Epithelial cell of proximal tubule (primary cell): ENCODE data around the gene H2AZ2. TPM values are rescaled to one million over a fixed set of nuclear protein-coding genes. Genes with fewer than 3 reads are reported as not detected.

Experiments
- DNase-seq: peaks from one replicate; pipeline ENCODE4 v3.0.0-alpha.2; 2011; ENCODE audit warnings: low read depth
- H3K4me3 ChIP-seq: 2 replicates; pipeline ENCODE4 v1.5.1; 2011; ENCODE audit warnings: low read depth, mild to moderate bottlenecking, low read length
- CTCF ChIP-seq: conservative IDR thresholded peaks from 2 replicates; pipeline ENCODE4 v1.5.1; 2012; ENCODE audit warnings: low read depth, mild to moderate bottlenecking, low read length
- total RNA-seq: library from RNA; depleted of rRNA; stranded (reverse); fragments of >200 nt; gene quantifications from 2 replicates; pipeline ENCODE4 v1.2.3, GENCODE V29; 2015

H2AZ2 gene
- total RNA-seq, 1 donor from 2014 or later: 208 TPM

- peak overlapping the region; percentile 96 for H3K4me3 ChIP-seq
- DNase-seq: no peak
- TF ChIP-seq CTCF: peak; percentile 50
These were observed 50.3 kb downstream of the H2AZ2 start for GRCh38 chr7:44797329-44798258.

- TF ChIP-seq CTCF: no peak
- peak within 1 kb of the TSS; percentile 96 for H3K4me3 ChIP-seq
- DNase-seq: peak; percentile 65
These were observed 51.2 kb downstream of the H2AZ2 start, which contains the start of gene PPIA for GRCh38 chr7:44796504-44797328. TSS of gene PPIA (plus strand) at chr7:44796681. CDS start at chr7:44796725, 44 bp downstream.

- H3K4me3 ChIP-seq: peak overlapping the region; percentile 96
- TF ChIP-seq CTCF: no peak
- DNase-seq: no peak
These were observed 51.8 kb downstream of the H2AZ2 start for GRCh38 chr7:44796034-44796503.

- H3K4me3 ChIP-seq: no peak overlapping the region
- TF ChIP-seq CTCF: no peak
- DNase-seq: no peak
These were observed 53.6 kb downstream of the H2AZ2 start for GRCh38 chr7:44794331-44794730.

- H3K4me3 ChIP-seq: no peak overlapping the region
- no peak for TF ChIP-seq CTCF
- no peak for DNase-seq
These were observed 54.0 kb downstream of the H2AZ2 start for GRCh38 chr7:44793919-44794318.

GRCh38 chr7:44791278-44792219 lies 56.3 kb downstream of the H2AZ2 start:
- DNase-seq: no peak
- TF ChIP-seq CTCF: peak; percentile 15
- H3K4me3 ChIP-seq: no peak overlapping the region
